K562 (cell line): ENCODE measurements around the gene PLK5. TPM values are rescaled to one million over a fixed set of nuclear protein-coding genes. Genes with fewer than 3 reads are reported as not detected.
A peak's percentile ranks its signal among the peaks of the same experiment; 100 is the strongest.

Experiments
- ATAC-seq: fragments of 200-7000 bp; cut with Tn5 transposase; 3 replicates; pipeline ENCODE4 v1.9.1; 2020; ENCODE audit warnings: moderate library complexity
- BruUV-seq: library from RNA; stranded (reverse); fragments of 400-500 nt; replicated peaks from 2 replicates; lab custom pipeline; 2021; lab: Mats Ljungman, UMichigan
- CTCF ChIA-PET: fragments of 300-600 bp; formaldehyde crosslinking; extraction: SDS; loops from one replicate; lab custom pipeline; 2021; ENCODE audit warnings: low intra/inter-chr PET ratio; lab: Yijun Ruan, JAX
- POLR2A ChIA-PET: fragments of 300-600, 350-650 bp; sonication (Branson Sonifier 250); formaldehyde crosslinking; extraction: SDS; loops from one replicate; lab custom pipeline; 2021; ENCODE audit warnings: antibody characterized with exemption, inconsistent platforms; lab: Yijun Ruan, JAX
- DNase-seq, 4 experiments: peaks; one replicate each; pipeline versions ENCODE4 v3.0.0 to v3.0.0-alpha.2; 2011 to 2018; ENCODE audit warnings: low spot score in 3 of 4, mixed read lengths in 3 of 4; ENCODE audit errors: extremely low read depth in 1 of 4
- FAIRE-seq: peaks from 2 replicates; lab custom pipeline; 2011; peaks lifted over from hg19 to GRCh38; lab: Jason Lieb, UNC
- H2AFZ ChIP-seq: 2 replicates; pipeline ENCODE4 v1.6.0; 2011; ENCODE audit warnings: low read depth, low read length, control low read depth, inconsistent platforms
- H3K27ac ChIP-seq: fragments of 200-600 bp; 3 replicates; pipeline ENCODE4 v1.8.0; 2011; ENCODE audit warnings: low read depth, mild to moderate bottlenecking, control low read depth, inconsistent platforms, low read length, moderate library complexity, mixed read lengths; ENCODE audit errors: extremely low read depth
- H3K27me3 ChIP-seq, 2 experiments: fragments of 300-600 bp in 1 of 2; 2 replicates in 1 of 2; 3 replicates in 1 of 2; pipeline versions ENCODE4 v1.6.0 to v1.8.0; 2011; ENCODE audit warnings: inconsistent platforms in 2 of 2, low read length in 2 of 2, mild to moderate bottlenecking in 1 of 2, mixed read lengths in 1 of 2, moderate library complexity in 1 of 2; ENCODE audit not compliant: control insufficient read depth in 2 of 2, insufficient read depth in 2 of 2
- H3K36me3 ChIP-seq: fragments of 300-600 bp; 3 replicates; pipeline ENCODE4 v1.8.0; 2011; ENCODE audit warnings: mild to moderate bottlenecking, low read length, inconsistent platforms; ENCODE audit not compliant: control insufficient read depth, insufficient read depth
- H3K4me1 ChIP-seq, 2 experiments: fragments of 200-600 bp in 1 of 2; replicated peaks in 1 of 2; 2 replicates in 1 of 2; 3 replicates in 1 of 2; pipeline versions ENCODE4 v1.5.1 to v1.8.0; 2011; ENCODE audit warnings: inconsistent platforms in 2 of 2, low read length in 2 of 2, mild to moderate bottlenecking in 1 of 2, mixed read lengths in 1 of 2, moderate library complexity in 1 of 2; ENCODE audit not compliant: control insufficient read depth in 2 of 2, insufficient read depth in 2 of 2
- H3K4me2 ChIP-seq: 2 replicates; pipeline ENCODE4 v1.6.1; 2011; ENCODE audit warnings: low read length, control low read depth, inconsistent platforms, mixed read lengths; ENCODE audit not compliant: insufficient read depth
- H3K4me3 ChIP-seq: fragments of 200-600 bp; sonication (generic), shearing (Covaris generic); 2 replicates; pipeline ENCODE4 v1.5.1; 2016; ENCODE audit warnings: control low read depth, inconsistent platforms
- H3K79me2 ChIP-seq: fragments of 200-600 bp; 3 replicates; pipeline ENCODE4 v1.8.0; 2011; ENCODE audit warnings: low read length, inconsistent platforms; ENCODE audit not compliant: control insufficient read depth, insufficient read depth
- H3K9ac ChIP-seq, 2 experiments: 2 replicates each; pipeline versions ENCODE4 v1.6.0 to v1.6.1; 2011; ENCODE audit warnings: low read depth in 2 of 2, low read length in 2 of 2, control low read depth in 1 of 2, inconsistent platforms in 1 of 2, mild to moderate bottlenecking in 1 of 2, mixed read lengths in 1 of 2; ENCODE audit not compliant: insufficient read depth in 1 of 2
- H3K9me1 ChIP-seq: one replicate; pipeline ENCODE4 v1.6.0; 2011; ENCODE audit warnings: inconsistent platforms, mild to moderate bottlenecking, low read length, moderate library complexity; ENCODE audit not compliant: control insufficient read depth, insufficient read depth
- H3K9me3 ChIP-seq: replicated peaks from 2 replicates; pipeline ENCODE4 v1.5.1; 2011; ENCODE audit warnings: low read depth, low read length, inconsistent platforms; ENCODE audit not compliant: control insufficient read depth, insufficient read depth
- H4K20me1 ChIP-seq: replicated peaks from 2 replicates; pipeline ENCODE4 v1.6.1; 2011; ENCODE audit warnings: low read length, inconsistent platforms, mixed read lengths; ENCODE audit not compliant: control insufficient read depth, insufficient read depth
- ETS2 ChIP-seq: IDR thresholded peaks from 2 replicates; pipeline ENCODE4 v1.6.1; 2016; ENCODE audit warnings: borderline replicate concordance, missing genetic modification characterization, mild to moderate bottlenecking, moderate library complexity, missing compliant biosample characterization; ENCODE audit not compliant: poor library complexity, severe bottlenecking
- MCM2 ChIP-seq: fragments of 450-650 bp; IDR thresholded peaks from 2 replicates; pipeline ENCODE4 v1.6.1; 2017; ENCODE audit warnings: low read depth, mild to moderate bottlenecking
- ZNF121 ChIP-seq: sonication (generic); formaldehyde crosslinking; conservative IDR thresholded peaks from 2 replicates; pipeline ENCODE4 v1.8.0; 2022; ENCODE audit warnings: missing genetic modification reagents
- WGBS: fragments of 100-300 bp; shearing (Covaris generic); methylation state at CpG from one replicate; pipeline ENCODE4 v1.1.6; 2016; ENCODE audit warnings: low coverage, mixed read lengths; ENCODE audit not compliant: insufficient coverage; ENCODE audit errors: missing lambda C conversion rate; 5-methylcytosine and 5-hydroxymethylcytosine counted together
- in situ Hi-C: fragments of 300-500 bp; cut with MboI; formaldehyde crosslinking; loops from 4 replicates; pipeline ENCODE4 v1.15.0; 2018; ENCODE audit warnings: inconsistent platforms, mixed read lengths
- intact Hi-C: fragments of 100-400 bp; cut with micrococcal nuclease; formaldehyde crosslinking; loops from 2 replicates; pipeline ENCODE4 v1.14.2; 2022
- polyA plus RNA-seq, 8 experiments: library from polyadenylated mRNA; depleted of rRNA in 4 of 8; stranded (reverse) in 5 of 8; unstranded in 3 of 8; fragments of >200 nt; fragmentation: Nextera tagmentation in 2 of 8; fragmentation: Illumina TruSeq in 1 of 8; extraction: Ambion mirVana in 2 of 8; extraction: Trizol in 1 of 8; gene quantifications; 2 replicates each; pipeline versions ENCODE4 v1.2.1 to v1.2.3, GENCODE V29; 2011 to 2014; ENCODE audit warnings: inconsistent platforms in 1 of 8, missing spikeins in 1 of 8
- total RNA-seq, 7 experiments: library from RNA; depleted of rRNA in 6 of 7; stranded (reverse); fragments of >200 nt in 6 of 7; fragmentation: Illumina TruSeq in 2 of 7; extraction: Trizol in 2 of 7; gene quantifications; 2 replicates each; pipeline versions ENCODE4 v1.2.1 to v1.2.3, GENCODE V29; 2011 to 2021; ENCODE audit warnings: low replicate concordance in 1 of 7
- TF ChIP-seq, protein P1 (sequence below): fragments of 200-800 bp; sonication (Bioruptor generic); IDR thresholded peaks from 2 replicates; pipeline ENCODE4 v1.6.1; 2016; ENCODE audit warnings: missing genetic modification characterization, missing compliant biosample characterization

Gene PLK5
- total and polyA plus RNA-seq, 9 of the 15 experiments (the other 6 are each of a cell fraction or from before 2014, with no cell fraction given), result 0.04 to 0.23 (median 0.11) TPM; not detected in 5

DNA sequence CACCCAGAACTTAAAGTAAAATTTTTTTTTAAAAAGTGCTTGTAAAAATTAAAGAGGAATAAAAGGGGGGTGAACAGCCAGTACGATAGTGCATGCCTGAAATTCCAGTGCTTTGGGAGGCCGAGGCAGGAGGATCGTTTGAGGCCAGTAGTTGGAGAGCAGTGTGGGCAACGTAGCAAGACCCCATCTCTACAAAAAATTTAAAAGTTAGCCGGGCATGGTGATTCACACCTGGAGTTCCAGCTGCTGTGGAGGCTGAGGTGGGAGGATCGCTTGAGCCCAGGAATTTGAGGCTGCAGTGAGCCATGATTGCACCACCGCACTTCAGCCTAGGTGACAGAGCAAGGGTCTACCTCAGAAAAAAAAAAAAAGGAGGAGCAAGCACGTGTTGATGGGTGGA lies 18.9 kb upstream of the PLK5 start:
- Histone ChIP-seq H3K4me3 (no peak overlapping the region), H4K20me1 (no peaks in the 10 kb centered on the region), H3K9ac (no peak overlapping the region), H3K9me1 (no peaks in the 10 kb centered on the region), H2AFZ (no peak overlapping the region), H3K9me3 (no peaks in the 10 kb centered on the region), H3K79me2 (no peaks in the 10 kb centered on the region), H3K27ac (no peak overlapping the region), H3K4me2 (no peak overlapping the region), H3K4me1 (peaks cover 12 to 60% of the 10 kb centered on the region in 2 experiments; a peak in 4 of 5 replicates), H3K27me3 (no peaks in the 10 kb centered on the region), H3K36me3 (peaks cover 10% of the 10 kb centered on the region; the same call in 2 of the 3 replicates)
- BruUV-seq, result no TSS peak
- FAIRE-seq, result no peak
- ChIA-PET CTCF (no interaction called here), POLR2A (interaction anchor here (0.6 kb wide), 2 partner anchors 13 to 1170 kb away, joined by 3 read pairs; no protein-coding TSS in a partner anchor)
- no peak for ATAC-seq
- in situ Hi-C loops (loop anchor here (5.0 kb wide), 1 partner anchor 48 kb away; no protein-coding TSS in a partner anchor), intact Hi-C loops (no loop called here)
- TF ChIP-seq, protein P1, sequence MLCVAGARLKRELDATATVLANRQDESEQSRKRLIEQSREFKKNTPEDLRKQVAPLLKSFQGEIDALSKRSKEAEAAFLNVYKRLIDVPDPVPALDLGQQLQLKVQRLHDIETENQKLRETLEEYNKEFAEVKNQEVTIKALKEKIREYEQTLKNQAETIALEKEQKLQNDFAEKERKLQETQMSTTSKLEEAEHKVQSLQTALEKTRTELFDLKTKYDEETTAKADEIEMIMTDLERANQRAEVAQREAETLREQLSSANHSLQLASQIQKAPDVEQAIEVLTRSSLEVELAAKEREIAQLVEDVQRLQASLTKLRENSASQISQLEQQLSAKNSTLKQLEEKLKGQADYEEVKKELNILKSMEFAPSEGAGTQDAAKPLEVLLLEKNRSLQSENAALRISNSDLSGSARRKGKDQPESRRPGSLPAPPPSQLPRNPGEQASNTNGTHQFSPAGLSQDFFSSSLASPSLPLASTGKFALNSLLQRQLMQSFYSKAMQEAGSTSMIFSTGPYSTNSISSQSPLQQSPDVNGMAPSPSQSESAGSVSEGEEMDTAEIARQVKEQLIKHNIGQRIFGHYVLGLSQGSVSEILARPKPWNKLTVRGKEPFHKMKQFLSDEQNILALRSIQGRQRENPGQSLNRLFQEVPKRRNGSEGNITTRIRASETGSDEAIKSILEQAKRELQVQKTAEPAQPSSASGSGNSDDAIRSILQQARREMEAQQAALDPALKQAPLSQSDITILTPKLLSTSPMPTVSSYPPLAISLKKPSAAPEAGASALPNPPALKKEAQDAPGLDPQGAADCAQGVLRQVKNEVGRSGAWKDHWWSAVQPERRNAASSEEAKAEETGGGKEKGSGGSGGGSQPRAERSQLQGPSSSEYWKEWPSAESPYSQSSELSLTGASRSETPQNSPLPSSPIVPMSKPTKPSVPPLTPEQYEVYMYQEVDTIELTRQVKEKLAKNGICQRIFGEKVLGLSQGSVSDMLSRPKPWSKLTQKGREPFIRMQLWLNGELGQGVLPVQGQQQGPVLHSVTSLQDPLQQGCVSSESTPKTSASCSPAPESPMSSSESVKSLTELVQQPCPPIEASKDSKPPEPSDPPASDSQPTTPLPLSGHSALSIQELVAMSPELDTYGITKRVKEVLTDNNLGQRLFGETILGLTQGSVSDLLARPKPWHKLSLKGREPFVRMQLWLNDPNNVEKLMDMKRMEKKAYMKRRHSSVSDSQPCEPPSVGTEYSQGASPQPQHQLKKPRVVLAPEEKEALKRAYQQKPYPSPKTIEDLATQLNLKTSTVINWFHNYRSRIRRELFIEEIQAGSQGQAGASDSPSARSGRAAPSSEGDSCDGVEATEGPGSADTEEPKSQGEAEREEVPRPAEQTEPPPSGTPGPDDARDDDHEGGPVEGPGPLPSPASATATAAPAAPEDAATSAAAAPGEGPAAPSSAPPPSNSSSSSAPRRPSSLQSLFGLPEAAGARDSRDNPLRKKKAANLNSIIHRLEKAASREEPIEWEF, result no peak
- no peak for TF ChIP-seq ETS2 (tag)
- no peak for TF ChIP-seq MCM2
- peak; percentile 48 for TF ChIP-seq ZNF121
- 69% methylated on average over 8 of the region's 8 CpGs for WGBS
- no peak for DNase-seq
